IMR-90 (cell line): ENCODE data around the gene ACP4. TPM values are rescaled to one million over a fixed set of nuclear protein-coding genes. Genes with fewer than 3 reads are reported as not detected.

ENCODE experiments used
- ATAC-seq: fragments of 200-7000 bp; cut with Tn5 transposase; 2 replicates; pipeline ENCODE4 v1.9.1; 2020; ENCODE audit warnings: low read depth, mild to moderate bottlenecking, moderate library complexity
- BruUV-seq: library from RNA; stranded (reverse); fragments of 400-500 nt; replicated peaks from 2 replicates; lab custom pipeline; 2021; lab: Mats Ljungman, UMichigan
- CTCF ChIA-PET: fragments of 300-600 bp; formaldehyde crosslinking; extraction: SDS; loops from one replicate; lab custom pipeline; 2021; ENCODE audit warnings: antibody characterized with exemption; lab: Yijun Ruan, JAX
- POLR2A ChIA-PET: fragments of 300-600 bp; sonication (Branson Sonifier 250); formaldehyde crosslinking; loops from one replicate; lab custom pipeline; 2022; ENCODE audit warnings: antibody characterized with exemption; ENCODE audit not compliant: unreplicated experiment; lab: Charles Lee
- DNase-seq: peaks from one replicate; pipeline ENCODE4 v3.0.0; 2013
- H2AFZ ChIP-seq: replicated peaks from 2 replicates; pipeline ENCODE3; 2013; ENCODE audit warnings: low read length, mild to moderate bottlenecking; ENCODE audit not compliant: poor library complexity
- H2AK5ac ChIP-seq: 2 replicates; pipeline ENCODE4 v1.6.1; 2013; ENCODE audit warnings: low read depth, low read length, inconsistent platforms
- H2AK9ac ChIP-seq: replicated peaks from 2 replicates; pipeline ENCODE3; 2013; ENCODE audit warnings: mild to moderate bottlenecking, low read depth, low read length, moderate library complexity; ENCODE audit not compliant: poor library complexity
- H2BK120ac ChIP-seq: 2 replicates; pipeline ENCODE4 v1.6.1; 2013; ENCODE audit warnings: low read depth, low read length, inconsistent platforms
- H2BK15ac ChIP-seq: 3 replicates; pipeline ENCODE4 v1.6.1; 2013; ENCODE audit warnings: low read depth, low read length, inconsistent platforms
- H2BK20ac ChIP-seq: 2 replicates; pipeline ENCODE4 v1.6.1; 2013; ENCODE audit warnings: low read depth, mild to moderate bottlenecking, inconsistent platforms, low read length, moderate library complexity
- H2BK5ac ChIP-seq: 2 replicates; pipeline ENCODE4 v1.6.1; 2013; ENCODE audit warnings: mild to moderate bottlenecking, low read depth, low read length, inconsistent platforms; ENCODE audit not compliant: poor library complexity, severe bottlenecking
- H3K14ac ChIP-seq: replicated peaks from 2 replicates; pipeline ENCODE4 v1.6.1; 2013; ENCODE audit warnings: low read depth, low read length, inconsistent platforms
- H3K18ac ChIP-seq: 2 replicates; pipeline ENCODE4 v1.6.1; 2013; ENCODE audit warnings: low read depth, low read length, control low read depth
- H3K23ac ChIP-seq: 2 replicates; pipeline ENCODE4 v1.6.1; 2013; ENCODE audit warnings: low read depth, low read length, inconsistent platforms
- H3K27ac ChIP-seq: 2 replicates; pipeline ENCODE4 v1.5.1; 2013; ENCODE audit warnings: mild to moderate bottlenecking, control low read depth, low read length; ENCODE audit not compliant: insufficient read depth
- H3K27me3 ChIP-seq: 2 replicates; pipeline ENCODE4 v1.6.1; 2013; ENCODE audit warnings: low read length; ENCODE audit not compliant: control insufficient read depth, insufficient read depth
- H3K36me3 ChIP-seq: 2 replicates; pipeline ENCODE4 v1.6.1; 2013; ENCODE audit warnings: low read length, mixed read lengths; ENCODE audit not compliant: control insufficient read depth, insufficient read depth
- H3K4ac ChIP-seq: 2 replicates; pipeline ENCODE4 v1.6.1; 2013; ENCODE audit warnings: low read depth, low read length, inconsistent platforms
- H3K4me1 ChIP-seq: 2 replicates; pipeline ENCODE4 v1.6.1; 2013; ENCODE audit warnings: low read length, mixed read lengths; ENCODE audit not compliant: control insufficient read depth, insufficient read depth
- H3K4me2 ChIP-seq: 2 replicates; pipeline ENCODE4 v1.6.1; 2013; ENCODE audit warnings: low read depth, mild to moderate bottlenecking, control low read depth, low read length, moderate library complexity
- H3K4me3 ChIP-seq: 2 replicates; pipeline ENCODE4 v1.5.1; 2013; ENCODE audit warnings: low read depth, mild to moderate bottlenecking, control low read depth, low read length, moderate library complexity; ENCODE audit not compliant: insufficient read depth
- H3K56ac ChIP-seq: 2 replicates; pipeline ENCODE4 v1.6.1; 2013; ENCODE audit warnings: low read length, inconsistent platforms; ENCODE audit not compliant: insufficient read depth; ENCODE audit errors: extremely low read depth
- H3K79me1 ChIP-seq, 2 experiments: 2 replicates each; pipeline ENCODE4 v1.6.1; 2013; ENCODE audit warnings: low read length in 2 of 2, inconsistent platforms in 1 of 2, low read depth in 1 of 2
- H3K9ac ChIP-seq: 2 replicates; pipeline ENCODE4 v1.6.1; 2013; ENCODE audit warnings: low read depth, low read length, control low read depth
- H3K9me1 ChIP-seq: 2 replicates; pipeline ENCODE4 v1.6.1; 2013; ENCODE audit warnings: low read length, inconsistent platforms; ENCODE audit not compliant: insufficient read depth
- H3K9me3 ChIP-seq: 2 replicates; pipeline ENCODE4 v1.6.1; 2013; ENCODE audit warnings: low read length; ENCODE audit not compliant: control insufficient read depth, insufficient read depth
- H4K20me1 ChIP-seq: 2 replicates; pipeline ENCODE4 v1.6.1; 2013; ENCODE audit warnings: low read length, inconsistent platforms; ENCODE audit not compliant: insufficient read depth
- H4K5ac ChIP-seq: 2 replicates; pipeline ENCODE4 v1.6.1; 2013; ENCODE audit warnings: mild to moderate bottlenecking, low read depth, low read length, control low read depth
- H4K8ac ChIP-seq, 2 experiments: 2 replicates each; pipeline ENCODE4 v1.6.1; 2013; ENCODE audit warnings: low read depth in 2 of 2, low read length in 2 of 2, control low read depth in 1 of 2, inconsistent platforms in 1 of 2
- H4K91ac ChIP-seq: 2 replicates; pipeline ENCODE4 v1.6.1; 2013; ENCODE audit warnings: low read depth, low read length, inconsistent platforms; ENCODE audit not compliant: insufficient read depth
- BHLHE40 ChIP-seq: fragments of 150-350 bp; IDR thresholded peaks from 2 replicates; pipeline ENCODE4 v1.6.1; 2016; ENCODE audit warnings: mild to moderate bottlenecking, low read depth, low read length
- CEBPB ChIP-seq: IDR thresholded peaks from 2 replicates; pipeline ENCODE4 v1.6.1; 2012; ENCODE audit warnings: low read depth, low read length, improper control_type of control experiment
- FOS ChIP-seq: fragments of 150-350 bp; IDR thresholded peaks from 2 replicates; pipeline ENCODE4 v1.6.1; 2016; ENCODE audit warnings: low read depth, low read length
- MAFK ChIP-seq: IDR thresholded peaks from 2 replicates; pipeline ENCODE4 v1.6.1; 2012; ENCODE audit warnings: low read depth, low read length, improper control_type of control experiment
- MAZ ChIP-seq: IDR thresholded peaks from 2 replicates; pipeline ENCODE4 v1.6.1; 2012; ENCODE audit warnings: low read depth, mild to moderate bottlenecking, low read length, improper control_type of control experiment, moderate library complexity, borderline replicate concordance
- MXI1 ChIP-seq: IDR thresholded peaks from 2 replicates; pipeline ENCODE4 v1.6.1; 2012; ENCODE audit warnings: low read depth, mild to moderate bottlenecking, low read length, moderate library complexity, borderline replicate concordance
- NFE2L2 ChIP-seq: fragments of 150-350 bp; IDR thresholded peaks from 2 replicates; pipeline ENCODE4 v1.6.1; 2016; ENCODE audit warnings: low read depth, mild to moderate bottlenecking, low read length
- POLR2A ChIP-seq: IDR thresholded peaks from 2 replicates; pipeline ENCODE4 v1.6.1; 2012; ENCODE audit warnings: mild to moderate bottlenecking, low read depth, low read length
- RAD21 ChIP-seq: IDR thresholded peaks from 2 replicates; pipeline ENCODE4 v1.6.1; 2012; ENCODE audit warnings: low read length, improper control_type of control experiment
- RCOR1 ChIP-seq: IDR thresholded peaks from 2 replicates; pipeline ENCODE4 v1.6.1; 2012; ENCODE audit warnings: mild to moderate bottlenecking, low read length, improper control_type of control experiment; ENCODE audit not compliant: insufficient replicate concordance
- RFX5 ChIP-seq: IDR thresholded peaks from 2 replicates; pipeline ENCODE4 v1.8.0; 2012; ENCODE audit warnings: low read depth, mild to moderate bottlenecking, low read length, moderate library complexity
- SMC3 ChIP-seq: fragments of 150-350 bp; IDR thresholded peaks from 2 replicates; pipeline ENCODE4 v1.6.1; 2016; ENCODE audit warnings: low read depth, mild to moderate bottlenecking, antibody characterized with exemption, low read length, moderate library complexity
- WGBS, 2 experiments: methylation state at CpG; one replicate each; pipeline versions ENCODE4 v1.1.5 to v1.1.7; 2013; ENCODE audit warnings: missing lambda C conversion rate in 2 of 2; ENCODE audit not compliant: insufficient read length in 1 of 2; ENCODE audit errors: extremely low coverage in 2 of 2; 5-methylcytosine and 5-hydroxymethylcytosine counted together
- dilution Hi-C: fragments of 300-500 bp; cut with HindIII; formaldehyde crosslinking; loops from one replicate; pipeline ENCODE4 v1.14.3; 2018; ENCODE audit warnings: low sequenced_read_pairs; ENCODE audit not compliant: unreplicated experiment
- in situ Hi-C: fragments of 300-500 bp; cut with MboI; formaldehyde crosslinking; loops from 3 replicates; pipeline ENCODE4 v1.14.3; 2019; ENCODE audit warnings: low sequenced_read_pairs, inconsistent platforms, mixed read lengths
- intact Hi-C: fragments of 100-400 bp; cut with micrococcal nuclease; formaldehyde crosslinking; loops from 2 replicates; pipeline ENCODE4 v1.10.0; 2022
- polyA plus RNA-seq, 3 experiments: library from polyadenylated mRNA; depleted of rRNA; stranded (reverse); fragments of >200 nt; gene quantifications; 2 replicates each; pipeline ENCODE4 v1.2.3, GENCODE V29; 2012; ENCODE audit warnings: low replicate concordance in 1 of 3
- total RNA-seq: library from RNA; depleted of rRNA; stranded (reverse); fragments of >200 nt; gene quantifications from 2 replicates; pipeline ENCODE4 v1.2.3, GENCODE V29; 2012
- TF ChIP-seq, protein P1 (sequence below): fragments of 150-350 bp; IDR thresholded peaks from 2 replicates; pipeline ENCODE4 v1.6.1; 2016; ENCODE audit warnings: low read depth, mild to moderate bottlenecking, low read length, moderate library complexity, borderline replicate concordance
- TF ChIP-seq, protein P2 (sequence below): fragments of 150-350 bp; IDR thresholded peaks from 2 replicates; pipeline ENCODE4 v1.6.1; 2017; ENCODE audit warnings: mild to moderate bottlenecking, antibody characterized with exemption, low read length, low read depth
- TF ChIP-seq, protein P3 (sequence below): conservative IDR thresholded peaks from 2 replicates; pipeline ENCODE4 v1.5.1; 2012; ENCODE audit warnings: mild to moderate bottlenecking, low read depth, low read length, improper control_type of control experiment

ACP4 gene
- total and polyA plus RNA-seq, 2 of the 4 experiments (the other 2 are of a cell fraction) = not detected

DNA sequence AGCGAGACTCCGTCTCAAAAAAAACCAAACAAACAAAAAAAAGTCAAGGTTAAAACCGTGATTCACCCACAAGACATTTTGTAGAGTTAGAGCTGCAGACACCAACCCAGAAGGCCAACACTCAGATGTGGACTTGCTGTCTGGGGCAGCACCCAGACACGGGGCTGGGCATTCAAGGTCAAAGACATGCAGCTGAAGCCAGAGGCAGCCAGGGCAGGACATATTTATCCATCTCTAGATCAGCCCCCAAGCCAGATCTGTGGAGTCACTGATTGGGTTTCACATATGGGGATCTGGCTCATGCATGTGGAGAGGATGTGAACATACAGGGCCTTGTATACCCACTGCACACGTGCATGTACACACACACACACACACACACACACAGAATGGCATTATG, 39.6 kb downstream of the ACP4 start:
- Histone ChIP-seq H2AK5ac (no peak overlapping the region), H3K14ac (no peak overlapping the region), H3K4me3 (no peak overlapping the region), H4K8ac (no peak overlapping the region), H4K91ac (no peak overlapping the region), H3K9me3 (no peaks in the 10 kb centered on the region), H2AFZ (no peak overlapping the region), H3K4me1 (no peaks in the 10 kb centered on the region), H3K27me3 (peaks cover 1% of the 10 kb centered on the region; the same call in 1 of the 2 replicates), H3K9ac (no peak overlapping the region), H3K9me1 (no peaks in the 10 kb centered on the region), H3K4ac (no peak overlapping the region), H2AK9ac (no peak overlapping the region), H3K79me1 (no peaks in the 10 kb centered on the region), H2BK5ac (no peak overlapping the region), H3K36me3 (no peaks in the 10 kb centered on the region), H3K56ac (no peak overlapping the region), H4K5ac (no peak overlapping the region), H2BK15ac (no peak overlapping the region), H2BK20ac (no peak overlapping the region), H2BK120ac (no peak overlapping the region), H4K20me1 (no peaks in the 10 kb centered on the region), H3K4me2 (no peak overlapping the region), H3K18ac (no peak overlapping the region), H3K23ac (no peak overlapping the region), H3K27ac (no peak overlapping the region)
- in situ Hi-C loops (no loop called here), intact Hi-C loops (no loop called here), dilution Hi-C loops (no loop called here)
- DNase-seq = no peak
- WGBS, 2 experiments = no CpG with 5 or more reads among the region's 5 CpGs
- no TSS peak for BruUV-seq
- no peak for ATAC-seq
- ChIA-PET POLR2A (no interaction called here), CTCF (no interaction called here)
- TF ChIP-seq POLR2A = no peak
- no peak for TF ChIP-seq MXI1
- TF ChIP-seq SMC3 = no peak
- TF ChIP-seq NFE2L2 = no peak
- no peak for TF ChIP-seq RAD21
- TF ChIP-seq, protein P1, sequence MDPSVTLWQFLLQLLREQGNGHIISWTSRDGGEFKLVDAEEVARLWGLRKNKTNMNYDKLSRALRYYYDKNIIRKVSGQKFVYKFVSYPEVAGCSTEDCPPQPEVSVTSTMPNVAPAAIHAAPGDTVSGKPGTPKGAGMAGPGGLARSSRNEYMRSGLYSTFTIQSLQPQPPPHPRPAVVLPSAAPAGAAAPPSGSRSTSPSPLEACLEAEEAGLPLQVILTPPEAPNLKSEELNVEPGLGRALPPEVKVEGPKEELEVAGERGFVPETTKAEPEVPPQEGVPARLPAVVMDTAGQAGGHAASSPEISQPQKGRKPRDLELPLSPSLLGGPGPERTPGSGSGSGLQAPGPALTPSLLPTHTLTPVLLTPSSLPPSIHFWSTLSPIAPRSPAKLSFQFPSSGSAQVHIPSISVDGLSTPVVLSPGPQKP = no peak
- no peak for TF ChIP-seq FOS
- TF ChIP-seq RFX5 = no peak
- TF ChIP-seq BHLHE40 = no peak
- no peak for TF ChIP-seq CEBPB
- no peak for TF ChIP-seq RCOR1
- no peak for TF ChIP-seq MAFK
- no peak for TF ChIP-seq MAZ
- TF ChIP-seq, protein P2, sequence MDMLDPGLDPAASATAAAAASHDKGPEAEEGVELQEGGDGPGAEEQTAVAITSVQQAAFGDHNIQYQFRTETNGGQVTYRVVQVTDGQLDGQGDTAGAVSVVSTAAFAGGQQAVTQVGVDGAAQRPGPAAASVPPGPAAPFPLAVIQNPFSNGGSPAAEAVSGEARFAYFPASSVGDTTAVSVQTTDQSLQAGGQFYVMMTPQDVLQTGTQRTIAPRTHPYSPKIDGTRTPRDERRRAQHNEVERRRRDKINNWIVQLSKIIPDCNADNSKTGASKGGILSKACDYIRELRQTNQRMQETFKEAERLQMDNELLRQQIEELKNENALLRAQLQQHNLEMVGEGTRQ = no peak
- TF ChIP-seq, protein P3, sequence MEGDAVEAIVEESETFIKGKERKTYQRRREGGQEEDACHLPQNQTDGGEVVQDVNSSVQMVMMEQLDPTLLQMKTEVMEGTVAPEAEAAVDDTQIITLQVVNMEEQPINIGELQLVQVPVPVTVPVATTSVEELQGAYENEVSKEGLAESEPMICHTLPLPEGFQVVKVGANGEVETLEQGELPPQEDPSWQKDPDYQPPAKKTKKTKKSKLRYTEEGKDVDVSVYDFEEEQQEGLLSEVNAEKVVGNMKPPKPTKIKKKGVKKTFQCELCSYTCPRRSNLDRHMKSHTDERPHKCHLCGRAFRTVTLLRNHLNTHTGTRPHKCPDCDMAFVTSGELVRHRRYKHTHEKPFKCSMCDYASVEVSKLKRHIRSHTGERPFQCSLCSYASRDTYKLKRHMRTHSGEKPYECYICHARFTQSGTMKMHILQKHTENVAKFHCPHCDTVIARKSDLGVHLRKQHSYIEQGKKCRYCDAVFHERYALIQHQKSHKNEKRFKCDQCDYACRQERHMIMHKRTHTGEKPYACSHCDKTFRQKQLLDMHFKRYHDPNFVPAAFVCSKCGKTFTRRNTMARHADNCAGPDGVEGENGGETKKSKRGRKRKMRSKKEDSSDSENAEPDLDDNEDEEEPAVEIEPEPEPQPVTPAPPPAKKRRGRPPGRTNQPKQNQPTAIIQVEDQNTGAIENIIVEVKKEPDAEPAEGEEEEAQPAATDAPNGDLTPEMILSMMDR = no peak
